SIG-M5 treated with dmso at 0.1 percent for 504 hours (cell line): ENCODE measurements around the gene EFL1.
"Not testable (repeated sequence)": the region's sequence is repeated elsewhere in the genome, so short reads cannot be mapped to it uniquely, and the experiment has no call there.

Experiments used
- DNase-seq: peaks from one replicate; lab custom pipeline; 2025; ENCODE audit not compliant: unreplicated experiment; lab: John Stamatoyannopoulos, UW

The EFL1 gene

DNA sequence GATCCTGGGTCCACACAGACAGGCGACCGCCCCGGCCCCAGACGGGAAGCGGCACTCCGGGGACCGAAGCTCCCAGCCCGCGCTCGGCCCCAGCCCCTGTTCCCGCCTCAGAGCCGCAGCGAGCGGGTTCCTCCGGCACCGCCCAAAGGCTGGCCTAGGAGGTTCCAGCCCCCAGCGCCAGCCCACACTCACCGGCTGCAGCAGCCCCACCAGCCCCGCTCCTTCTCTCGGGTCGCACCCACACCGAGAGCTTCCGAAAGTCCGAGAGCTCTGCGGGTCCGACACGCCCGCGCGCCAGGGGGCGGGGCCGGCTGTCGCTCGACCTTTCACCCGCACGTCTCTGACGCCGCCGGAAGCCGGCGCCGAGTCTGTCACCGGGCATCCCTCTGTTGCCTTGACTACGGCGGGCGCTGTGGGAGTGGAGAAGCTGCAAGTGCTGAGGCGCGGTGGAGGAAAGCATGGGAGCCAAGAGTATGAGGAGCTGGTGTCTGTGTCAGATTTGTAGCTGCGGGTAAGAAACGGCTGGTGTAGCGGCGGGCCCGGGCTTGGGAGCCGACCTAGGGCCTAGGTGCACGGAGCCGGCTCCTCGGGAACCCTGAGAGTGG, at the start of gene EFL1, which contains the start of gene SAXO2:
EFL1 (minus strand) TSS at position 313 of the 605 bp plus-strand sequence. CDS start 956 bp downstream, outside the sequence.
SAXO2 (plus strand) TSS at position 397 of the 605 bp plus-strand sequence; CDS start at position 459, 62 bp downstream.
- DNase-seq, result peak; percentile 78

DNA sequence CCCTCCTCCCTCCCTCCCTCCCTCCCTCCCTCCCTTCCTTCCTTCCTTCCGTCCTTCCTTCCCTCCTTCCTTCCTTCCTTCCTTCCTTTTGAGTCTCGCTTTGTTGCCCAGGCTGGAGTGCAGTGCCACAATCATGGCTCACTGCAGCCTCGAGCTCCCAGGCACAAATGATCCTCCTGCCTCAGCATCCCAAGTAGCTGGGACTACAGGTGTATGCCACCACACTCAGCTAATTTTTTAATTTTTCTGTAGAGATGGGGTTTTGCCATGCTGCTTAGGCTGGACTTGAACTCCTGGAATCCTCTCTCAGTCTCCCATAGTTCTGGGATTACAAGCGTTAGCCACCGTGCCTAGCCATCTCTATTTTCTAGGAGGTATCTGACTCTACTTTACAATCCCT, 48.8 kb upstream of the EFL1 start:
- DNase-seq, result not testable (repeated sequence)

DNA sequence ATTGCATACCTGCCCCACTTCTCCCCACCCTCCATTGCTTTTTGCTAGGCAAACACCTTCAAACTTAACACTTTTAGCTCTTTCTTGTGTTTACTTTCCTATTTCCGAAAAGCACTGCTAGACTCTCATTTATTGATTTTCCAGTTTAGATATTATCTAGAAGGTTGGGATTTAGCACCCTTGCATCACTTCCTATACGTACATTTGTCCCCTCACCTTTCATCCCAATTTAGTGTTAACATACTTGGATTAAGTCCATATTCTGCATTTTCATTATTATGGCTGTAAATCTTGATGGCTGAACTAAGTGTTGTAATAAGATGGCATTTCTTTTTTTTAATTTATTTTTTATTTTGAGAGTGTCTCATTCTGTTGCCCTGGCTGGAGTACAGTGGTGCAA, 47.3 kb upstream of the EFL1 start:
- DNase-seq, result no peak

- DNase-seq, result no peak
Observed at GRCh38 chr15:82307714-82308081, 45.2 kb upstream of the EFL1 start.

GRCh38 chr15:82306791-82307713, 44.5 kb upstream of the EFL1 start:
- DNase-seq, result no peak

DNA sequence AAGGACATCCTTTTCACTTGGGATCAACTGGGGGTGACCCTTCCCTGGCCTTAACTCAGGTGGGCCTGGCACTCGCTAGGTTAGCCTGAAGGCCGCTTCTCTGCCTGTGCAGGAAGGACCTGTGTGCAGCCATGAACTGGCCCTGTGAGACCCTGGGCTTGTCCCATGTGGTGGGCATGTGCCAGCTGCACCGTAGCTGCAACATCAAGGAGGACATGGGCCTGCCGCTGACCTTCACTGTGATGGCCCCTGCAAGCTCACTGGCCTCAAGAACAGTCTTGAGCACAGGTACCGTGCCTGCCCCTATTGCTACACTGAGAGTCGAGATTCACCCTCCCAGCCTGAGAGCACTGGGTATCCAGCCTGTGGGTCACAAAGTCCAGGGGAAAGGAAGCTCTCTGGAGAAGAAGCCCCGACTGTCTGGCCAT, 43.1 kb upstream of the EFL1 start:
- DNase-seq, result no peak

- no peak for DNase-seq
Observed at GRCh38 chr15:82304778-82305090, 42.2 kb upstream of the EFL1 start.

GRCh38 chr15:82303956-82304777, 41.6 kb upstream of the EFL1 start:
- no peak for DNase-seq

- no peak for DNase-seq
Observed at GRCh38 chr15:82301296-82302016, 38.9 kb upstream of the EFL1 start.

GRCh38 chr15:82300883-82301282, 38.3 kb upstream of the EFL1 start:
- DNase-seq, result no peak

GRCh38 chr15:82300326-82300725, 37.8 kb upstream of the EFL1 start:
- not testable (repeated sequence) for DNase-seq

DNA sequence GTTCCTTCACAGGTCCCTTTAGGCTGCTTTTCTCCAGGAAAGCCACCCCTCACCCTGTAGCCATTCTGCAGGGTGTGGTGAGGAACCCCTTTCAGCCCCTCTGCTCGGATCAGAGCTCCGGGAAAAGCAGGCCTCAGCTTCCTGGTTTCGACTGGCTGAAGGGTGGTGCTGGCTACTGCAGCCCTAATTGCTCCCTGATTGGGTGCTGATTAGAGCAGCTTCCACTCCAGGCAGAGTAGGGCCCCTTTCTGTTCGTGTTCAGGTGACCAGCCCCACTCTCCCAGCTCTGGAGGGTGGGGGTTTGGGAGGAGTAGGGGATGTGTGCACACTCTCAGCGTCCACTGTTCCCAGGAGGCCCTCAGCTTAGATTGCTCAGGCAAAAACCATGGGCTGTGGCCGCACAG, 37.0 kb upstream of the EFL1 start:
- DNase-seq, result not testable (repeated sequence)

GRCh38 chr15:82298520-82298919, 36.0 kb upstream of the EFL1 start:
- DNase-seq, result no peak

- DNase-seq, result no peak
Observed at GRCh38 chr15:82298032-82298431, 35.5 kb upstream of the EFL1 start.

GRCh38 chr15:82297546-82297945, 35.0 kb upstream of the EFL1 start:
- no peak for DNase-seq

GRCh38 chr15:82294061-82294690, 31.6 kb upstream of the EFL1 start:
- no peak for DNase-seq

- DNase-seq, result no peak
Observed at GRCh38 chr15:82292271-82292670, 29.7 kb upstream of the EFL1 start.

DNA sequence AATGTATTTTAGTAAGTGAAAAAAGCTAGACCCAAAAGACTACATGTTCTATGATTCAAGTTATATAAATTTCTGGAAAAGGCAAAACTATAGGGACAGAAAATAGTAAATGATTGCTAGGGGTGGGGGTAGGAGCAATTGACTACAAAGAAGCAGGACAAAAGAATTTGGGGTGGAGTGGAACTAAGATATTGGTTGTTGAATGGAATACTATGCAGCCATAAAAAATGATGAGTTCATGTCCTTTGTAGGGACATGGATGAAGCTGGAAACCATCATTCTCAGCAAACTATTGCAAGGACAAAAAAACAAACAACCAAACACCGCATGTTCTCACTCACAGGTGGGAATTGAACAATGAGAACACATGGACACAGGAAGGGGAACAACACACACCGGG, 25.7 kb upstream of the EFL1 start:
- DNase-seq, result not testable (repeated sequence)

DNA sequence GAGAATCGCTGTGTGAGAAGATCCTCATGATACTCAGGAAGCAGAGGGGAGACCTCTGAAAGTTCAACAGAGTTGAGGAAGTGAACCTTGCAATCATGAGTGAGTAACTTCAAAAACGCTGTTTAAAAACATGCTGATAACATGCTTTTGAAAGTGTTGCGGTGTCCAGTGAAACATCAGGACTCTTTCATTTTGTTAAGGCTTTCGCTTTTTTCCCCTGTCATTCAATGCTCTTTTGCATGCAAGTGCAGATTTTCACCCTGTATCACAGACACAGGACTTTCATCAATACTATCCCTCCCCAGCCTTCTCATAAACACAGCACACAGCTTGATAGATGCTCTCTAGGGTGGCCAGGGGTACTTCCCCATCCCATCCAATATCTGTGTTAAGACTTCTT, 23.9 kb upstream of the EFL1 start:
- not testable (repeated sequence) for DNase-seq

- DNase-seq, result not testable (repeated sequence)
Observed at GRCh38 chr15:82284381-82284780, 21.8 kb upstream of the EFL1 start.
